NCI-H2029 treated with DMSO at 0.1 percent for 48 hours (cell line): ENCODE measurements around the gene MRPS6.
A peak's percentile ranks its signal among the peaks of the same experiment; 100 is the strongest.

Source experiments
- DNase-seq: peaks from one replicate; lab custom pipeline; 2025; lab: John Stamatoyannopoulos, UW

MRPS6 gene

GRCh38 chr21:34071683-34072082, 1.7 kb upstream of the MRPS6 start:
- no peak for DNase-seq

- DNase-seq, result no peak
These were observed 990 bp upstream of the MRPS6 start for GRCh38 chr21:34072145-34073031.

GRCh38 chr21:34073749-34074282, 438 bp downstream of the MRPS6 start:
- no peak for DNase-seq

GRCh38 chr21:34074283-34075090, 1.1 kb downstream of the MRPS6 start:
- no peak for DNase-seq

- DNase-seq, result no peak
These were observed 1.7 kb downstream of the MRPS6 start for GRCh38 chr21:34075091-34075425.

- no peak for DNase-seq
These were observed 2.6 kb downstream of the MRPS6 start for GRCh38 chr21:34075760-34076660.

GRCh38 chr21:34076835-34077234, 3.5 kb downstream of the MRPS6 start:
- no peak for DNase-seq

GRCh38 chr21:34077888-34078287, 4.5 kb downstream of the MRPS6 start:
- no peak for DNase-seq

- DNase-seq, result no peak
These were observed 5.5 kb downstream of the MRPS6 start for GRCh38 chr21:34078915-34079314.

- no peak for DNase-seq
These were observed 7.3 kb downstream of the MRPS6 start for GRCh38 chr21:34080710-34081109.

- DNase-seq, result no peak
These were observed 9.4 kb downstream of the MRPS6 start for GRCh38 chr21:34082769-34083168.

GRCh38 chr21:34083357-34083756, 10.0 kb downstream of the MRPS6 start:
- DNase-seq, result no peak

- no peak for DNase-seq
These were observed 11.8 kb downstream of the MRPS6 start for GRCh38 chr21:34085129-34085528.

GRCh38 chr21:34086887-34087306, 13.5 kb downstream of the MRPS6 start:
- no peak for DNase-seq

GRCh38 chr21:34088752-34089151, 15.4 kb downstream of the MRPS6 start:
- DNase-seq, result no peak

- DNase-seq, result peak; percentile 73
These were observed 17.7 kb downstream of the MRPS6 start for GRCh38 chr21:34091032-34091431.

GRCh38 chr21:34091607-34092006, 18.2 kb downstream of the MRPS6 start:
- DNase-seq, result no peak

- peak; percentile 61 for DNase-seq
These were observed 19.0 kb downstream of the MRPS6 start for GRCh38 chr21:34092262-34092921.

- no peak for DNase-seq
These were observed 19.7 kb downstream of the MRPS6 start for GRCh38 chr21:34093083-34093482.

GRCh38 chr21:34094949-34095348, 21.6 kb downstream of the MRPS6 start:
- DNase-seq, result no peak

- no peak for DNase-seq
These were observed 24.1 kb downstream of the MRPS6 start for GRCh38 chr21:34097442-34097841.
